Panc1 (cell line): Measurements from ENCODE around the gene FAM98B. TPM values are rescaled to one million over a fixed set of nuclear protein-coding genes. Genes with fewer than 3 reads are reported as not detected.

Source experiments
- ATAC-seq: fragments of 200-7000 bp; cut with Tn5 transposase; 2 replicates; pipeline ENCODE4 v1.9.1; 2020; ENCODE audit warnings: mild to moderate bottlenecking, moderate library complexity
- BruUV-seq: library from RNA; stranded (reverse); fragments of 400-500 nt; replicated peaks from 2 replicates; lab custom pipeline; 2021; lab: Mats Ljungman, UMichigan
- CTCF ChIA-PET: fragments of 300-600 bp; sonication (Branson Sonifier 250); formaldehyde crosslinking; loops from one replicate; lab custom pipeline; 2022; ENCODE audit warnings: antibody characterized with exemption; lab: Charles Lee
- POLR2A ChIA-PET: fragments of 300-600 bp; sonication (Branson Sonifier 250); formaldehyde crosslinking; loops from one replicate; lab custom pipeline; 2022; ENCODE audit warnings: antibody characterized with exemption; lab: Charles Lee
- DNase-seq: peaks from one replicate; pipeline ENCODE4 v3.0.0-alpha.2; 2010; ENCODE audit warnings: low read depth, low spot score
- H3K27ac ChIP-seq: 2 replicates; pipeline ENCODE4 v1.5.1; 2011; ENCODE audit warnings: mild to moderate bottlenecking, low read length, inconsistent platforms
- H3K27me3 ChIP-seq: fragments of 200-500 bp; sonication (Bioruptor generic); 2 replicates; pipeline ENCODE4 v1.6.0; 2014; ENCODE audit warnings: low read length, inconsistent platforms; ENCODE audit not compliant: control insufficient read depth, insufficient read depth
- H3K36me3 ChIP-seq: fragments of 200-500 bp; sonication (Bioruptor generic); 2 replicates; pipeline ENCODE4 v1.5.1; 2014; ENCODE audit warnings: inconsistent platforms, mild to moderate bottlenecking, low read length, moderate library complexity; ENCODE audit not compliant: control insufficient read depth, insufficient read depth
- H3K4me1 ChIP-seq: 2 replicates; pipeline ENCODE4 v1.5.1; 2011; ENCODE audit warnings: inconsistent platforms, mild to moderate bottlenecking, low read length, moderate library complexity; ENCODE audit not compliant: control insufficient read depth, insufficient read depth
- H3K4me3 ChIP-seq, 2 experiments: 2 replicates each; pipeline ENCODE4 v1.5.1; 2011 to 2012; ENCODE audit warnings: low read depth in 2 of 2, low read length in 2 of 2, mild to moderate bottlenecking in 2 of 2, inconsistent platforms in 1 of 2, moderate library complexity in 1 of 2
- H3K9me3 ChIP-seq: fragments of 200-500 bp; sonication (Bioruptor generic); 2 replicates; pipeline ENCODE4 v1.5.1; 2014; ENCODE audit warnings: low read depth, mild to moderate bottlenecking, inconsistent platforms, low read length, moderate library complexity; ENCODE audit not compliant: control insufficient read depth, insufficient read depth
- POLR2AphosphoS5 ChIP-seq: IDR thresholded peaks from 2 replicates; pipeline ENCODE4 v1.6.1; 2012; ENCODE audit warnings: mild to moderate bottlenecking, low read depth, low read length, moderate library complexity
- SIN3A ChIP-seq: IDR thresholded peaks from 2 replicates; pipeline ENCODE4 v1.6.1; 2012; ENCODE audit warnings: low read depth, mild to moderate bottlenecking, low read length, moderate library complexity, borderline replicate concordance; ENCODE audit not compliant: insufficient read depth
- TCF7L2 ChIP-seq: IDR thresholded peaks from 2 replicates; pipeline ENCODE4 v1.6.1; 2011; ENCODE audit warnings: mild to moderate bottlenecking, low read depth, low read length, inconsistent platforms
- in situ Hi-C: cut with HindIII; loops from 2 replicates; pipeline ENCODE4 v1.10.0; 2016; ENCODE audit warnings: low sequenced_read_pairs, low pct_unique_long_range_greater_than_20kb
- intact Hi-C: fragments of 100-400 bp; cut with micrococcal nuclease; formaldehyde crosslinking; loops from one replicate; pipeline ENCODE4 v1.10.0; 2022; ENCODE audit not compliant: unreplicated experiment
- total RNA-seq: library from RNA; stranded (reverse); gene quantifications from one replicate; pipeline ENCODE4 v1.2.1, GENCODE V29; 2021; ENCODE audit not compliant: unreplicated experiment
- TF ChIP-seq, protein P1 (sequence below), 2 experiments: IDR thresholded peaks; 2 replicates each; pipeline ENCODE4 v1.6.1; 2011 to 2012; ENCODE audit warnings: low read depth in 2 of 2, control low read depth in 1 of 2, low read length in 1 of 2, mild to moderate bottlenecking in 1 of 2, moderate library complexity in 1 of 2; ENCODE audit not compliant: insufficient read depth in 1 of 2
- TF ChIP-seq, protein P2 (sequence below): fragments of 450-650 bp; IDR thresholded peaks from 2 replicates; pipeline ENCODE4 v1.5.1; 2017; ENCODE audit warnings: mild to moderate bottlenecking

The FAM98B gene
- total RNA-seq, 1 experiment from 2014 or later = 32.5 TPM

DNA sequence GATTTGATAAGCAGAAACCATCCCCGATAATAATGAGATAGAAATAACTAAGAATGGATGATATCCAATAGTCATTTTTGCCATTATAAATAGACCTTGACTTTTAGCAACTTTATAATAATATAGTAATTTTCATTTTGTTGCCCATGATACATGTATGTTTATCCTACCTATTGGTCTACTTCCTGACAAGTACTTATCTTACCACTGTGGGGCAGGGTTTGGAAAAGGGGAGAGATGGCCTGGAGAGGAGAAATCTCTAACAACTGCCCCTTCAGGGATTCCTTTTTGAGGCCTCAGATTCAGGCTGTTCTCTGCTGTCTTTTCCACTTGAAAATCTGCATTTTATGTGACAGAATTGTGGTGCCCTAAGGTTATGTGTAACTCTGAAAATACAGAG lies 42.2 kb downstream of the FAM98B start:
- CTCF ChIA-PET = no interaction called here
- BruUV-seq = no TSS peak
- TF ChIP-seq, protein P1, sequence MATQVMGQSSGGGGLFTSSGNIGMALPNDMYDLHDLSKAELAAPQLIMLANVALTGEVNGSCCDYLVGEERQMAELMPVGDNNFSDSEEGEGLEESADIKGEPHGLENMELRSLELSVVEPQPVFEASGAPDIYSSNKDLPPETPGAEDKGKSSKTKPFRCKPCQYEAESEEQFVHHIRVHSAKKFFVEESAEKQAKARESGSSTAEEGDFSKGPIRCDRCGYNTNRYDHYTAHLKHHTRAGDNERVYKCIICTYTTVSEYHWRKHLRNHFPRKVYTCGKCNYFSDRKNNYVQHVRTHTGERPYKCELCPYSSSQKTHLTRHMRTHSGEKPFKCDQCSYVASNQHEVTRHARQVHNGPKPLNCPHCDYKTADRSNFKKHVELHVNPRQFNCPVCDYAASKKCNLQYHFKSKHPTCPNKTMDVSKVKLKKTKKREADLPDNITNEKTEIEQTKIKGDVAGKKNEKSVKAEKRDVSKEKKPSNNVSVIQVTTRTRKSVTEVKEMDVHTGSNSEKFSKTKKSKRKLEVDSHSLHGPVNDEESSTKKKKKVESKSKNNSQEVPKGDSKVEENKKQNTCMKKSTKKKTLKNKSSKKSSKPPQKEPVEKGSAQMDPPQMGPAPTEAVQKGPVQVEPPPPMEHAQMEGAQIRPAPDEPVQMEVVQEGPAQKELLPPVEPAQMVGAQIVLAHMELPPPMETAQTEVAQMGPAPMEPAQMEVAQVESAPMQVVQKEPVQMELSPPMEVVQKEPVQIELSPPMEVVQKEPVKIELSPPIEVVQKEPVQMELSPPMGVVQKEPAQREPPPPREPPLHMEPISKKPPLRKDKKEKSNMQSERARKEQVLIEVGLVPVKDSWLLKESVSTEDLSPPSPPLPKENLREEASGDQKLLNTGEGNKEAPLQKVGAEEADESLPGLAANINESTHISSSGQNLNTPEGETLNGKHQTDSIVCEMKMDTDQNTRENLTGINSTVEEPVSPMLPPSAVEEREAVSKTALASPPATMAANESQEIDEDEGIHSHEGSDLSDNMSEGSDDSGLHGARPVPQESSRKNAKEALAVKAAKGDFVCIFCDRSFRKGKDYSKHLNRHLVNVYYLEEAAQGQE (IDR thresholded peaks at IDR 0.05; ENCODE audit: insufficient read depth in 1 of 2, low read depth in 2 of 2, low read length in 1 of 2) = no peak
- TF ChIP-seq, protein P2, sequence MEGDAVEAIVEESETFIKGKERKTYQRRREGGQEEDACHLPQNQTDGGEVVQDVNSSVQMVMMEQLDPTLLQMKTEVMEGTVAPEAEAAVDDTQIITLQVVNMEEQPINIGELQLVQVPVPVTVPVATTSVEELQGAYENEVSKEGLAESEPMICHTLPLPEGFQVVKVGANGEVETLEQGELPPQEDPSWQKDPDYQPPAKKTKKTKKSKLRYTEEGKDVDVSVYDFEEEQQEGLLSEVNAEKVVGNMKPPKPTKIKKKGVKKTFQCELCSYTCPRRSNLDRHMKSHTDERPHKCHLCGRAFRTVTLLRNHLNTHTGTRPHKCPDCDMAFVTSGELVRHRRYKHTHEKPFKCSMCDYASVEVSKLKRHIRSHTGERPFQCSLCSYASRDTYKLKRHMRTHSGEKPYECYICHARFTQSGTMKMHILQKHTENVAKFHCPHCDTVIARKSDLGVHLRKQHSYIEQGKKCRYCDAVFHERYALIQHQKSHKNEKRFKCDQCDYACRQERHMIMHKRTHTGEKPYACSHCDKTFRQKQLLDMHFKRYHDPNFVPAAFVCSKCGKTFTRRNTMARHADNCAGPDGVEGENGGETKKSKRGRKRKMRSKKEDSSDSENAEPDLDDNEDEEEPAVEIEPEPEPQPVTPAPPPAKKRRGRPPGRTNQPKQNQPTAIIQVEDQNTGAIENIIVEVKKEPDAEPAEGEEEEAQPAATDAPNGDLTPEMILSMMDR = no peak
- no peak for TF ChIP-seq SIN3A
- no peak for TF ChIP-seq POLR2AphosphoS5
- no peak for TF ChIP-seq TCF7L2
- H3K27me3 ChIP-seq = no peaks in the 10 kb centered on the region
- POLR2A ChIA-PET = no interaction called here
- H3K27ac ChIP-seq = no peak overlapping the region
- in situ Hi-C loops = no loop called here
- no peak overlapping the region for H3K4me3 ChIP-seq
- intact Hi-C loops = no loop called here
- no peaks in the 10 kb centered on the region for H3K36me3 ChIP-seq
- DNase-seq = no peak
- H3K9me3 ChIP-seq = no peaks in the 10 kb centered on the region
- no peak for ATAC-seq
- H3K4me1 ChIP-seq = no peaks in the 10 kb centered on the region

DNA sequence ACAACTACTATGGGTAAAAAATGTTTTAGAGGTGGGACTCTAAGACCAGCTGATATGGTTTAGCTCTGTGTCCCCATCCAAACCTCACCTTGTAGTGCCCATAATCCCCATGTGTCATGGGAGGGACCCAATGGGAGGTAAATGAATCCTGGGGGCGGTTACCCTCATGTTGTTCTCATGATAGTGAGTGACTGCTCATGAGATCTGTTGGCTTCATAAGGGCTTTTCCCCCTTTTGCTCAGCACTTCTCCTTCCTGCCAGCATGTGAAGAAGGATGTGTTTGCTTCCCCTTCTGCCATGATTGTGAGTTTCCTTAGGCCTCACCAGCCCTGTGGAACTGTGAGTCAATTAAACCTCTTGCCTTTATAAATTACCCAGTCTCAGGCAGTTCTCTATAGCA lies 45.7 kb downstream of the FAM98B start:
- POLR2A ChIA-PET = no interaction called here
- BruUV-seq = no TSS peak
- CTCF ChIA-PET = no interaction called here
- no peak overlapping the region for H3K27ac ChIP-seq
- in situ Hi-C loops = no loop called here
- no peaks in the 10 kb centered on the region for H3K36me3 ChIP-seq
- intact Hi-C loops = no loop called here
- H3K9me3 ChIP-seq = no peaks in the 10 kb centered on the region
- no peak overlapping the region for H3K4me3 ChIP-seq
- ATAC-seq = no peak
- no peaks in the 10 kb centered on the region for H3K4me1 ChIP-seq
- no peaks in the 10 kb centered on the region for H3K27me3 ChIP-seq
- DNase-seq = no peak
- TF ChIP-seq POLR2AphosphoS5 (no peak), TCF7L2 (no peak)
- TF ChIP-seq, protein P1 (IDR thresholded peaks at IDR 0.05; ENCODE audit: insufficient read depth in 1 of 2, low read depth in 2 of 2, low read length in 1 of 2) = no peak
